ENCODE results near the gene RALGAPB.

RALGAPB gene

GRCh38 chr20:38616457-38616856, 143.8 kb downstream of the RALGAPB start:
- no peak for DNase-seq

- DNase-seq, result no peak
Observed at GRCh38 chr20:38617011-38617829, 144.6 kb downstream of the RALGAPB start.

GRCh38 chr20:38617830-38618196, 145.2 kb downstream of the RALGAPB start:
- DNase-seq, result no peak

GRCh38 chr20:38620441-38620840, 147.8 kb downstream of the RALGAPB start:
- no peak for DNase-seq

GRCh38 chr20:38623061-38623460, 150.4 kb downstream of the RALGAPB start:
- DNase-seq, result no peak

GRCh38 chr20:38624084-38624483, 151.4 kb downstream of the RALGAPB start:
- DNase-seq, result no peak

GRCh38 chr20:38625896-38626295, 153.3 kb downstream of the RALGAPB start:
- no peak for DNase-seq

GRCh38 chr20:38626921-38627659, 154.4 kb downstream of the RALGAPB start:
- no peak for DNase-seq
